Measurements from ENCODE around the gene ELL.

The ELL gene

GRCh38 chr19:18507727-18508440 is 14.0 kb downstream of the ELL start:
- no peak for DNase-seq (ENCODE audit: low read depth, low spot score)
- no peak overlapping the region for H3K4me3 ChIP-seq (ENCODE audit: low read length)

- DNase-seq (ENCODE audit: low read depth, low spot score) = peak; percentile 69
- no peak overlapping the region for H3K4me3 ChIP-seq (ENCODE audit: low read length)
Measured at GRCh38 chr19:18507021-18507726, 14.7 kb downstream of the ELL start.

- DNase-seq (ENCODE audit: low read depth, low spot score) = no peak
- no peak overlapping the region for H3K4me3 ChIP-seq (ENCODE audit: low read length)
Measured at GRCh38 chr19:18506101-18506930, 15.6 kb downstream of the ELL start.

- H3K4me3 ChIP-seq (ENCODE audit: low read length) = no peak overlapping the region
- no peak for DNase-seq (ENCODE audit: low read depth, low spot score)
Measured at GRCh38 chr19:18504886-18505610, 16.8 kb downstream of the ELL start.

GRCh38 chr19:18503971-18504885 is 17.6 kb downstream of the ELL start:
- H3K4me3 ChIP-seq (ENCODE audit: low read length) = no peak overlapping the region
- no peak for DNase-seq (ENCODE audit: low read depth, low spot score)

GRCh38 chr19:18503337-18503970 is 18.4 kb downstream of the ELL start:
- H3K4me3 ChIP-seq (ENCODE audit: low read length) = no peak overlapping the region
- DNase-seq (ENCODE audit: low read depth, low spot score) = no peak

GRCh38 chr19:18502638-18503294 is 19.1 kb downstream of the ELL start:
- no peak for DNase-seq (ENCODE audit: low read depth, low spot score)
- H3K4me3 ChIP-seq (ENCODE audit: low read length) = no peak overlapping the region

- no peak for DNase-seq (ENCODE audit: low read depth, low spot score)
- no peak overlapping the region for H3K4me3 ChIP-seq (ENCODE audit: low read length)
Measured at GRCh38 chr19:18502246-18502637, 19.6 kb downstream of the ELL start.

GRCh38 chr19:18501832-18502231 is 20.0 kb downstream of the ELL start:
- DNase-seq (ENCODE audit: low read depth, low spot score) = no peak
- H3K4me3 ChIP-seq (ENCODE audit: low read length) = no peak overlapping the region

GRCh38 chr19:18501351-18501750 is 20.5 kb downstream of the ELL start:
- no peak for DNase-seq (ENCODE audit: low read depth, low spot score)
- H3K4me3 ChIP-seq (ENCODE audit: low read length) = no peak overlapping the region

GRCh38 chr19:18500799-18501198 is 21.1 kb downstream of the ELL start:
- H3K4me3 ChIP-seq (ENCODE audit: low read length) = no peak overlapping the region
- DNase-seq (ENCODE audit: low read depth, low spot score) = no peak

GRCh38 chr19:18500376-18500775 is 21.5 kb downstream of the ELL start:
- no peak for DNase-seq (ENCODE audit: low read depth, low spot score)
- no peak overlapping the region for H3K4me3 ChIP-seq (ENCODE audit: low read length)

GRCh38 chr19:18499055-18499775 is 22.7 kb downstream of the ELL start:
- no peak overlapping the region for H3K4me3 ChIP-seq (ENCODE audit: low read length)
- DNase-seq (ENCODE audit: low read depth, low spot score) = no peak

GRCh38 chr19:18496980-18497256 is 25.0 kb downstream of the ELL start:
- no peak for DNase-seq (ENCODE audit: low read depth, low spot score)
- H3K4me3 ChIP-seq (ENCODE audit: low read length) = no peak overlapping the region

GRCh38 chr19:18496167-18496979 is 25.5 kb downstream of the ELL start:
- H3K4me3 ChIP-seq (ENCODE audit: low read length) = no peak overlapping the region
- DNase-seq (ENCODE audit: low read depth, low spot score) = no peak

- H3K4me3 ChIP-seq (ENCODE audit: low read length) = no peak overlapping the region
- DNase-seq (ENCODE audit: low read depth, low spot score) = no peak
Measured at GRCh38 chr19:18495204-18495911, 26.5 kb downstream of the ELL start.

All from Jurkat, Clone E6-1 (cell line).